ENCODE measurements around the gene LETMD1. TPM values are rescaled to one million over a fixed set of nuclear protein-coding genes. Genes with fewer than 3 reads are reported as not detected.

LETMD1 gene
- polyA plus RNA-seq, 1 of the 3 experiments (the other 2 are of a cell fraction), result 67.8 TPM

GRCh38 chr12:51004504-51004903 lies 43.6 kb upstream of the LETMD1 start:
- POLR2A ChIA-PET, result no interaction called here
- 81% methylated on average over 5 of the region's 6 CpGs for WGBS (ENCODE audit: low lambda C conversion rate)

GRCh38 chr12:51005030-51005429 lies 43.1 kb upstream of the LETMD1 start:
- CTCF ChIA-PET, result interaction anchor here (1.0 to 1.6 kb wide), 3 partner anchors 18 to 238 kb away, joined by 3 to 5 read pairs (median 3); no protein-coding TSS in a partner anchor
- POLR2A ChIA-PET, result no interaction called here
- 94% methylated on average over 3 of the region's 3 CpGs for WGBS (ENCODE audit: low lambda C conversion rate)

More at GRCh38 chr12:51004504-51004903, 43.6 kb upstream of the LETMD1 start:
- Histone ChIP-seq H3K27me3 (ENCODE audit: insufficient read depth) (no peaks in the 10 kb centered on the region), H3K4me2 (no peak overlapping the region), H3K9me3 (no peaks in the 10 kb centered on the region), H2AFZ (ENCODE audit: low read depth) (no peak overlapping the region), H3K79me2 (ENCODE audit: insufficient read depth) (peaks cover 10% of the 10 kb centered on the region), H3F3A (replicated peaks; ENCODE audit: insufficient read depth) (no peaks in the 10 kb centered on the region), H3K9me2 (no peaks in the 10 kb centered on the region), H3K9ac (no peak overlapping the region), H3K4me1 (ENCODE audit: control insufficient read depth in 1 of 2, insufficient read depth in 2 of 2, low read depth in 1 of 2, low read length in 1 of 2) (no peaks in the 10 kb centered on the region), H3K27ac (ENCODE audit: low read depth in 2 of 2, low read length in 1 of 2) (no peak overlapping the region), H3K36me3 (replicated peaks in 1 of 2; ENCODE audit: control insufficient read depth in 1 of 2, insufficient read depth in 2 of 2, low read length in 1 of 2) (peaks cover 21 to 32% of the 10 kb centered on the region in 2 experiments), H4K20me1 (ENCODE audit: insufficient read depth) (no peaks in the 10 kb centered on the region), H3K4me3 (ENCODE audit: low read depth in 2 of 2, low read length in 1 of 2) (no peak overlapping the region)
- no peak for TF ChIP-seq TEAD4 (IDR thresholded peaks at IDR 0.05; ENCODE audit: borderline replicate concordance, insufficient read depth)
- TF ChIP-seq MEF2A (IDR thresholded peaks at IDR 0.05; ENCODE audit: borderline replicate concordance, low read depth), result no peak
- TF ChIP-seq RCOR1 (IDR thresholded peaks at IDR 0.05; ENCODE audit: low read length), result no peak
- no peak for TF ChIP-seq MAX (IDR thresholded peaks at IDR 0.05; ENCODE audit: low read depth)
- no peak for TF ChIP-seq CHD2 (IDR thresholded peaks at IDR 0.05; ENCODE audit: low read length, partially characterized antibody)
- no peak for TF ChIP-seq FOXJ3 (CRISPR knock-in tag; IDR thresholded peaks at IDR 0.05)
- no peak for TF ChIP-seq YY1 (IDR thresholded peaks at IDR 0.05; ENCODE audit: low read depth)
- no peak for TF ChIP-seq ELF1 (IDR thresholded peaks at IDR 0.05)
- no peak for TF ChIP-seq TCF12 (IDR thresholded peaks at IDR 0.05)
- no peak for TF ChIP-seq NFIC (IDR thresholded peaks at IDR 0.05; ENCODE audit: borderline replicate concordance)
- TF ChIP-seq EZH2phosphoT487 (IDR thresholded peaks at IDR 0.05; ENCODE audit: borderline replicate concordance, low read depth), result no peak
- CTCF ChIA-PET, result interaction anchor here (1.0 to 1.5 kb wide), 3 partner anchors 18 to 238 kb away, joined by 3 to 5 read pairs (median 3); no protein-coding TSS in a partner anchor
- DNase-seq, result no peak

More at GRCh38 chr12:51005030-51005429, 43.1 kb upstream of the LETMD1 start:
- Histone ChIP-seq H3K9me2 (no peaks in the 10 kb centered on the region), H2AFZ (ENCODE audit: low read depth) (no peak overlapping the region), H3K27ac (ENCODE audit: low read depth in 2 of 2, low read length in 1 of 2) (no peak overlapping the region), H3K79me2 (ENCODE audit: insufficient read depth) (peaks cover 15% of the 10 kb centered on the region), H4K20me1 (ENCODE audit: insufficient read depth) (no peaks in the 10 kb centered on the region), H3K4me3 (ENCODE audit: low read depth in 2 of 2, low read length in 1 of 2) (no peak overlapping the region), H3K36me3 (replicated peaks in 1 of 2; ENCODE audit: control insufficient read depth in 1 of 2, insufficient read depth in 2 of 2, low read length in 1 of 2) (peaks cover 19 to 29% of the 10 kb centered on the region in 2 experiments), H3K4me1 (ENCODE audit: control insufficient read depth in 1 of 2, insufficient read depth in 2 of 2, low read depth in 1 of 2, low read length in 1 of 2) (no peaks in the 10 kb centered on the region), H3K4me2 (no peak overlapping the region), H3K9me3 (no peaks in the 10 kb centered on the region), H3K27me3 (ENCODE audit: insufficient read depth) (no peaks in the 10 kb centered on the region), H3K9ac (no peak overlapping the region), H3F3A (replicated peaks; ENCODE audit: insufficient read depth) (no peaks in the 10 kb centered on the region)
- no peak for DNase-seq
- TF ChIP-seq RCOR1 (IDR thresholded peaks at IDR 0.05; ENCODE audit: low read length), result no peak
- no peak for TF ChIP-seq MEF2A (IDR thresholded peaks at IDR 0.05; ENCODE audit: borderline replicate concordance, low read depth)
- TF ChIP-seq, protein P1, sequence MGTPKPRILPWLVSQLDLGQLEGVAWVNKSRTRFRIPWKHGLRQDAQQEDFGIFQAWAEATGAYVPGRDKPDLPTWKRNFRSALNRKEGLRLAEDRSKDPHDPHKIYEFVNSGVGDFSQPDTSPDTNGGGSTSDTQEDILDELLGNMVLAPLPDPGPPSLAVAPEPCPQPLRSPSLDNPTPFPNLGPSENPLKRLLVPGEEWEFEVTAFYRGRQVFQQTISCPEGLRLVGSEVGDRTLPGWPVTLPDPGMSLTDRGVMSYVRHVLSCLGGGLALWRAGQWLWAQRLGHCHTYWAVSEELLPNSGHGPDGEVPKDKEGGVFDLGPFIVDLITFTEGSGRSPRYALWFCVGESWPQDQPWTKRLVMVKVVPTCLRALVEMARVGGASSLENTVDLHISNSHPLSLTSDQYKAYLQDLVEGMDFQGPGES (IDR thresholded peaks at IDR 0.05; ENCODE audit: low read depth, low read length), result no peak
- TF ChIP-seq RFX5 (IDR thresholded peaks at IDR 0.05; ENCODE audit: low read length), result no peak
- no peak for TF ChIP-seq TCF12 (IDR thresholded peaks at IDR 0.05)
- no peak for TF ChIP-seq GABPA (IDR thresholded peaks at IDR 0.05; ENCODE audit: low read depth)
- no peak for TF ChIP-seq FOXM1 (IDR thresholded peaks at IDR 0.05; ENCODE audit: low read depth)
- TF ChIP-seq, protein P2, sequence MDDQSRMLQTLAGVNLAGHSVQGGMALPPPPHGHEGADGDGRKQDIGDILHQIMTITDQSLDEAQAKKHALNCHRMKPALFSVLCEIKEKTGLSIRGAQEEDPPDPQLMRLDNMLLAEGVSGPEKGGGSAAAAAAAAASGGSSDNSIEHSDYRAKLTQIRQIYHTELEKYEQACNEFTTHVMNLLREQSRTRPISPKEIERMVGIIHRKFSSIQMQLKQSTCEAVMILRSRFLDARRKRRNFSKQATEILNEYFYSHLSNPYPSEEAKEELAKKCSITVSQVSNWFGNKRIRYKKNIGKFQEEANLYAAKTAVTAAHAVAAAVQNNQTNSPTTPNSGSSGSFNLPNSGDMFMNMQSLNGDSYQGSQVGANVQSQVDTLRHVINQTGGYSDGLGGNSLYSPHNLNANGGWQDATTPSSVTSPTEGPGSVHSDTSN (IDR thresholded peaks at IDR 0.05), result no peak
- TF ChIP-seq USF1 (IDR thresholded peaks at IDR 0.05; ENCODE audit: borderline replicate concordance, low read depth), result no peak
- no peak for TF ChIP-seq EZH2phosphoT487 (IDR thresholded peaks at IDR 0.05; ENCODE audit: borderline replicate concordance, low read depth)
- TF ChIP-seq NFIC (IDR thresholded peaks at IDR 0.05; ENCODE audit: borderline replicate concordance), result no peak
- no peak for TF ChIP-seq JUND (IDR thresholded peaks at IDR 0.05)
- TF ChIP-seq ZBTB33 (IDR thresholded peaks at IDR 0.05; ENCODE audit: borderline replicate concordance, low read depth), result no peak
- TF ChIP-seq NRF1 (IDR thresholded peaks at IDR 0.05; ENCODE audit: low read depth, low read length), result no peak
- no peak for TF ChIP-seq SMC3 (IDR thresholded peaks at IDR 0.05; ENCODE audit: low read depth, low read length)
